ENCODE measurements around the gene NALCN. TPM values are rescaled to one million over a fixed set of nuclear protein-coding genes. Genes with fewer than 3 reads are reported as not detected.

The NALCN gene
- total and polyA plus RNA-seq, 2 experiments from 2014 or later: not detected

DNA sequence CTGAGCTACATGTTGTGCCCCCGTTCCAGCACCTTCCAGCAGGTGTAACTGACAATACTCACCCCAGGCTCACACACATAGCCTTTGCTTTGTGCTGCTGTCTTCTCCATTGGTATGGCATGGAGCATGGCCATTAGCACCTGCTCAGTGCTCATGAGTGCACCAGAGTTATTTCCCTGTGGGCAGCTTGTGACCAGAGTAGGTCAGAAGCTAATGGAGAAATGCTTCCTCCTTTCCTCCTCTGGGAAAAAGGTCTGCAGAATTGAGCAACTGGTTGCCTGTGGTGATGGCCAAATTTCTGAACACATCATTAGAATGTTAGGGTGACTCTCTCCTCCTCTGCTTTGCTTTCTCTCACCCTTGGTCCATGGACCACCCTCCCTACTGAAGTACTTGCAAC is 397.2 kb downstream of the NALCN start:
- H3K4me1 ChIP-seq (ENCODE audit: low read depth): no peaks in the 10 kb centered on the region
- H3K36me3 ChIP-seq: no peaks in the 10 kb centered on the region
- H3K9me3 ChIP-seq (ENCODE audit: low read depth): no peaks in the 10 kb centered on the region
- H3K27me3 ChIP-seq: no peaks in the 10 kb centered on the region
- no peak for DNase-seq (ENCODE audit: low read depth in 1 of 2, low spot score in 1 of 2)
- H3K4me3 ChIP-seq: no peak overlapping the region
- no peak overlapping the region for H3K27ac ChIP-seq
- TF ChIP-seq, protein P1, sequence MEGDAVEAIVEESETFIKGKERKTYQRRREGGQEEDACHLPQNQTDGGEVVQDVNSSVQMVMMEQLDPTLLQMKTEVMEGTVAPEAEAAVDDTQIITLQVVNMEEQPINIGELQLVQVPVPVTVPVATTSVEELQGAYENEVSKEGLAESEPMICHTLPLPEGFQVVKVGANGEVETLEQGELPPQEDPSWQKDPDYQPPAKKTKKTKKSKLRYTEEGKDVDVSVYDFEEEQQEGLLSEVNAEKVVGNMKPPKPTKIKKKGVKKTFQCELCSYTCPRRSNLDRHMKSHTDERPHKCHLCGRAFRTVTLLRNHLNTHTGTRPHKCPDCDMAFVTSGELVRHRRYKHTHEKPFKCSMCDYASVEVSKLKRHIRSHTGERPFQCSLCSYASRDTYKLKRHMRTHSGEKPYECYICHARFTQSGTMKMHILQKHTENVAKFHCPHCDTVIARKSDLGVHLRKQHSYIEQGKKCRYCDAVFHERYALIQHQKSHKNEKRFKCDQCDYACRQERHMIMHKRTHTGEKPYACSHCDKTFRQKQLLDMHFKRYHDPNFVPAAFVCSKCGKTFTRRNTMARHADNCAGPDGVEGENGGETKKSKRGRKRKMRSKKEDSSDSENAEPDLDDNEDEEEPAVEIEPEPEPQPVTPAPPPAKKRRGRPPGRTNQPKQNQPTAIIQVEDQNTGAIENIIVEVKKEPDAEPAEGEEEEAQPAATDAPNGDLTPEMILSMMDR (IDR thresholded peaks at IDR 0.05; ENCODE audit: low read depth, low read length): no peak

DNA sequence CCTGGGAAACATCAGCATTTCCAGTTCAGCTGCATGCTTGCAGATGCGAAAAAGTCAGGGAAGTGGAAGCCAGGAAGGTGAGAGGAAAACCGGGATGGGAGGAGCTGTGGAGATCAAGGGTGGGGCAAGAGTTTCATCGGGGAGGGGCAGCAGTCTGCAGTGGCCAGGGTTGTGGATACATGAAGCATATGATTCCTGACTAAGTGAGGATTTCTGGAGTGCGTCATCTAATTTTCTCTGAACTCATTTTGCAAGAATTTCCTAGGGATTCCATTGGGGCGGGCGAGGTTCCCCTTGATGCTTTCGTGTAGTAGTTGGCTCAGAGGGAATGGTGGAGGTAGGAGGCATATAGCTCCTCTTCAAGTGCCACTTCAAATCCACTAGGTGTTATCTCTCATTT is 397.6 kb downstream of the NALCN start:
- Histone ChIP-seq H3K27me3 (no peaks in the 10 kb centered on the region), H3K36me3 (no peaks in the 10 kb centered on the region), H3K27ac (no peak overlapping the region), H3K9me3 (ENCODE audit: low read depth) (no peaks in the 10 kb centered on the region), H3K4me1 (ENCODE audit: low read depth) (no peaks in the 10 kb centered on the region), H3K4me3 (no peak overlapping the region)
- no peak for DNase-seq (ENCODE audit: low read depth in 1 of 2, low spot score in 1 of 2)
- TF ChIP-seq, protein P1 (IDR thresholded peaks at IDR 0.05; ENCODE audit: low read depth, low read length): no peak

DNA sequence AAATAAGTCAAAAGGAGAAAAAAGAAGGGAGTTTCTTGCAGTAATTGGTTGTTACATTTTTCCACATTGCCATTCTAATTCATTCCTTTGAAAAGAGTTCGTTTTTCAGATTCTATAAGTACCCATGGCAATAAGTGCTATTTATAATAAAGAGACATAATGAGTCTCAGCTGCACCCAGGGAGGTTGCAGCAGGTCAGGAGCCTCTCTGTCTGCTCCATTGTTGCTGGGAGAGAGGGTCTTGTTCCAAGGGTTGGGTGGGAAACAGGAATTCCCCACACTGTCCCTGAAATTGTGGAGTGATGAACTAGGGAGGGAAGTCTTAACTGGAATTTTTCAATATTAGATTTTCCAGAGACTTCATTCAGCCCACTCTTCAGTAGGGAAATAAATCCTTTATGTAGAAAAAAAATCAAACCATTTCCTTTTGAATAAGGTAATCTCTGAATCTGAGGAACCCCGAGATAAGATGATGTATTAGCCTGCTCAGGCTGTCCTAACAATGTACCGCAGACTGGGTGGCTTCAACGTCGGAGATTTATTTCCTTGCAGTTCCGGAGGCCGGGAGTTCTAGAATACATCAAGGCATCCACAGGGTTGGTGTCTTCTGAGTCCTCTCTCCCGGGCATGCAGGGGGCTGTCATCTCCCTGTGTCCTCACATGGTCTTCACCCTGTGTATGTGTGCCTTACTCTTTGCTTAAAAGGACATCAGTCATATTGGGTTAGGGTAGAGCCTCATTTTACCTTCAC is 399.0 kb downstream of the NALCN start:
- H3K36me3 ChIP-seq: no peaks in the 10 kb centered on the region
- H3K27ac ChIP-seq: no peak overlapping the region
- no peak for DNase-seq (ENCODE audit: low read depth in 1 of 2, low spot score in 1 of 2)
- TF ChIP-seq, protein P1 (IDR thresholded peaks at IDR 0.05; ENCODE audit: low read depth, low read length): no peak
- no peak overlapping the region for H3K4me3 ChIP-seq
- H3K4me1 ChIP-seq (ENCODE audit: low read depth): no peaks in the 10 kb centered on the region
- no peaks in the 10 kb centered on the region for H3K27me3 ChIP-seq
- no peaks in the 10 kb centered on the region for H3K9me3 ChIP-seq (ENCODE audit: low read depth)

DNA sequence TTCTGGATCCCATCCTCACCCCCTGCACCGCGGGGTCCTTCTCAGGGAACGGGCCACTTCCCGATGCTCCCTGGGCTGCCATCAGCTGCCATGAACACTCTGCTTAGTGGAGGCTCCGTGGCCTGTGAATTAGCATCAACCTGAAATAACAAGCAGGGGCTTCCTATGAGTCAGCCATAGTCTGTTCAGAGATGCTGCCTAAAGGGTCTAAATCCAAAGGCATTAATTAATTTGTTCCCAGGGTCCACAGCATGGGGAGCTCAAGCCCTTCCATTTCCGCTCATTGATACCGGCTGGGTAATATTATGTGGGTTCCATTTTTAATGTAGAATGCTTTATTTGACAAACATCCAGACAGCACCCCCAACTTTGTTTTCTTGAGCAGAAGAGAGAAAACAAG is 399.8 kb downstream of the NALCN start:
- no peak for DNase-seq (ENCODE audit: low read depth in 1 of 2, low spot score in 1 of 2)
- no peaks in the 10 kb centered on the region for H3K4me1 ChIP-seq (ENCODE audit: low read depth)
- H3K27me3 ChIP-seq: no peaks in the 10 kb centered on the region
- no peak overlapping the region for H3K4me3 ChIP-seq
- H3K36me3 ChIP-seq: no peaks in the 10 kb centered on the region
- no peaks in the 10 kb centered on the region for H3K9me3 ChIP-seq (ENCODE audit: low read depth)
- TF ChIP-seq, protein P1 (IDR thresholded peaks at IDR 0.05; ENCODE audit: low read depth, low read length): no peak
- H3K27ac ChIP-seq: no peak overlapping the region

DNA sequence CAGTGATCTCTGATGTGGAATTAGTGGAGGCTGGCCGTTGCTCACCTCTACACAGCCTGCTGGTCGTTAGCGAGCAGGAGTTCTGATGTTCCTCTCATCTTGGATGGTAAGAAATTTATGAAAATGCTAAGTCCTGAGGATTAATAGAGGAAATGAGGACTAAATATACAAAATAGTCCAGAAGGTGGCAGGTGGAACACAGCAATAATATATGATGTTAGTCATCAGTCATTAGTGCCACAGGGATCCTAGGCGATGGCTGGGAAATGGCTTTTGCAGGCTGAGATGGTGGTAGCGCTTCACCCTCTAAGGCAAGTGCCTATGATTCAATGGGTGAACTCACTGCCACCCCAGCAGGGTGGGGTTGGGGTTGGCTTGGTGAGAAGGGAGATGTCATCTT is 403.1 kb downstream of the NALCN start:
- no peaks in the 10 kb centered on the region for H3K36me3 ChIP-seq

More for the DNA sequence above, 403.1 kb downstream of the NALCN start:
- no peaks in the 10 kb centered on the region for H3K4me1 ChIP-seq (ENCODE audit: low read depth)
- H3K27ac ChIP-seq: no peak overlapping the region
- H3K9me3 ChIP-seq (ENCODE audit: low read depth): no peaks in the 10 kb centered on the region
- no peak for DNase-seq (ENCODE audit: low read depth in 1 of 2, low spot score in 1 of 2)
- H3K4me3 ChIP-seq: no peak overlapping the region
- H3K27me3 ChIP-seq: no peaks in the 10 kb centered on the region
- TF ChIP-seq, protein P1 (IDR thresholded peaks at IDR 0.05; ENCODE audit: low read depth, low read length): no peak
